DND-41 (cell line): ENCODE measurements around the gene SP2.

Experiments
- CTCF ChIP-seq: IDR thresholded peaks from 2 replicates; pipeline ENCODE4 v1.5.1; 2012; ENCODE audit warnings: borderline replicate concordance, low read length, moderate library complexity, mild to moderate bottlenecking; ENCODE audit not compliant: poor library complexity, severe bottlenecking; ENCODE audit errors: extremely low read depth
- EZH2 ChIP-seq: IDR thresholded peaks from 3 replicates; pipeline ENCODE4 v1.6.1; 2012; ENCODE audit warnings: borderline replicate concordance, low read depth, mild to moderate bottlenecking, moderate library complexity, low read length, inconsistent platforms; ENCODE audit not compliant: severe bottlenecking

GRCh38 chr17:47846716-47847340, 49.2 kb upstream of the SP2 start:
- TF ChIP-seq CTCF: no peak
- TF ChIP-seq EZH2: no peak
